ENCODE data around the gene PCYT2. TPM values are rescaled to one million over a fixed set of nuclear protein-coding genes. Genes with fewer than 3 reads are reported as not detected.

PCYT2 gene
- total and polyA plus RNA-seq, 9 of the 15 experiments (the other 6 are each of a cell fraction or from before 2014, with no cell fraction given), result 0.92 to 134 (median 82.5) TPM

DNA sequence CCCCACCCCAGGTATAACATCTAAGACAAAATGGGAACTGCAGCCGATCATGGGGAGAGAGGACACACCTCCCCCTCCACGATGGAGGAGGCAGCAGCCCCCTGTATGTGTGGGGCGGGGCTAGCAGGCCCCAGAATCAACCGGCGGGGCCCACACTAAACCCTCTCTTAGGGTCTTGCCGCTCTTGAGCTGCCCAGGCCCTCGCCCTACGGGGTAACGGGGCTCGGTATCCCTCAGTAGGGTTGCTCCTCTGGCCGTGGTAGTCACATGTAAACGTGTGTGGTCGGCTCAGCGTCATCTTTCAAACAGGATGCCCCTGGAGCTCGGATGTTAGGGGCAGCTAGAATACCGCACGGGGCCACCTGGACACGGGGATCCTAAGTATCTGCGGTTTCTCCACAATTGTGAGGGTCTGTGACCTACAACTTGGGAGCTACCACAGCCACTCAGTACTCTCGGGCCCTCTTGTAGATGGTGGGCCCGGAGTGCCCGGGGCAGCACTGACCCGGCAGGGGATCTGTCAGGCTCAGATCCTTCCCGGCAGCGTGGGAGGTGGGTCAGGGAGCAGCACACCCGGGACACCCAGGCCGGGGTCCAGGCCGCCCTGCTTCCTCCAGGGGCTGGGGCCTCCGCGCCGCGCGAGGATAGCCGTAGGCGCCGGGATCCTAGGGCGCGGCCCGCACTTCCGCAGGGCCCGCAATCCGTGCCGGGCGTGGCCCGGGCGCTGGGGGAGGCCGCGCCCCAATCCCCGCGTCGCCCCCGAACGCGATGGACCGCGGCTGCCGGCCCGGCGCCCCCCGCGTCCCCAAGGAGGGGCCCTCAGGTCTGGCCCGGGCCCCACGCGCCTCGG is 40.8 kb downstream of the PCYT2 start (continued):
- no peak for TF ChIP-seq PRPF4 (IDR thresholded peaks at IDR 0.05; ENCODE audit: insufficient read depth, low read depth, low read length, poor library complexity, severe bottlenecking)
- TF ChIP-seq SPI1 (IDR thresholded peaks at IDR 0.05; ENCODE audit: borderline replicate concordance, low read depth, low read length), result peak; percentile 41; the same call in 1 of the 2 replicates
- TF ChIP-seq STAT5B (CRISPR knock-in tag; IDR thresholded peaks at IDR 0.05), result no peak
- TF ChIP-seq, protein P1, sequence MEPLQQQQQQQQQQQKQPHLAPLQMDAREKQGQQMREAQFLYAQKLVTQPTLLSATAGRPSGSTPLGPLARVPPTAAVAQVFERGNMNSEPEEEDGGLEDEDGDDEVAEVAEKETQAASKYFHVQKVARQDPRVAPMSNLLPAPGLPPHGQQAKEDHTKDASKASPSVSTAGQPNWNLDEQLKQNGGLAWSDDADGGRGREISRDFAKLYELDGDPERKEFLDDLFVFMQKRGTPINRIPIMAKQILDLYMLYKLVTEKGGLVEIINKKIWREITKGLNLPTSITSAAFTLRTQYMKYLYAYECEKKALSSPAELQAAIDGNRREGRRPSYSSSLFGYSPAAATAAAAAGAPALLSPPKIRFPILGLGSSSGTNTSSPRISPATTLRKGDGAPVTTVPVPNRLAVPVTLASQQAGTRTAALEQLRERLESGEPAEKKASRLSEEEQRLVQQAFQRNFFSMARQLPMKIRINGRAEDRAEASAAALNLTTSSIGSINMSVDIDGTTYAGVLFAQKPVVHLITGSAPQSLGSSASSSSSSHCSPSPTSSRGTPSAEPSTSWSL (CRISPR knock-in tag; IDR thresholded peaks at IDR 0.05; ENCODE audit: borderline replicate concordance), result no peak
- TF ChIP-seq KLF1 (tag; IDR thresholded peaks at IDR 0.05), result peak; percentile 62; the same call in 1 of the 2 replicates
- no peak for TF ChIP-seq ZNF121 (CRISPR knock-in tag; conservative IDR thresholded peaks at IDR 0.05)
- no peak for TF ChIP-seq ZFP1 (CRISPR knock-in tag; IDR thresholded peaks at IDR 0.05)
- no peak for TF ChIP-seq CSDE1 (IDR thresholded peaks at IDR 0.05)
- TF ChIP-seq, protein P2, sequence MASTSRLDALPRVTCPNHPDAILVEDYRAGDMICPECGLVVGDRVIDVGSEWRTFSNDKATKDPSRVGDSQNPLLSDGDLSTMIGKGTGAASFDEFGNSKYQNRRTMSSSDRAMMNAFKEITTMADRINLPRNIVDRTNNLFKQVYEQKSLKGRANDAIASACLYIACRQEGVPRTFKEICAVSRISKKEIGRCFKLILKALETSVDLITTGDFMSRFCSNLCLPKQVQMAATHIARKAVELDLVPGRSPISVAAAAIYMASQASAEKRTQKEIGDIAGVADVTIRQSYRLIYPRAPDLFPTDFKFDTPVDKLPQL (IDR thresholded peaks at IDR 0.05; ENCODE audit: extremely low read depth, insufficient read length), result no peak
- no peak for TF ChIP-seq YBX1 (IDR thresholded peaks at IDR 0.05)
- no peak for TF ChIP-seq KLF6 (CRISPR knock-in tag; IDR thresholded peaks at IDR 0.05; ENCODE audit: borderline replicate concordance)
- TF ChIP-seq, protein P3, sequence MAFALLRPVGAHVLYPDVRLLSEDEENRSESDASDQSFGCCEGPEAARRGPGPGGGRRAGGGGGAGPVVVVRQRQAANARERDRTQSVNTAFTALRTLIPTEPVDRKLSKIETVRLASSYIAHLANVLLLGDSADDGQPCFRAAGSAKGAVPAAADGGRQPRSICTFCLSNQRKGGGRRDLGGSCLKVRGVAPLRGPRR (CRISPR knock-in tag; IDR thresholded peaks at IDR 0.05), result no peak
- TF ChIP-seq, protein P4, sequence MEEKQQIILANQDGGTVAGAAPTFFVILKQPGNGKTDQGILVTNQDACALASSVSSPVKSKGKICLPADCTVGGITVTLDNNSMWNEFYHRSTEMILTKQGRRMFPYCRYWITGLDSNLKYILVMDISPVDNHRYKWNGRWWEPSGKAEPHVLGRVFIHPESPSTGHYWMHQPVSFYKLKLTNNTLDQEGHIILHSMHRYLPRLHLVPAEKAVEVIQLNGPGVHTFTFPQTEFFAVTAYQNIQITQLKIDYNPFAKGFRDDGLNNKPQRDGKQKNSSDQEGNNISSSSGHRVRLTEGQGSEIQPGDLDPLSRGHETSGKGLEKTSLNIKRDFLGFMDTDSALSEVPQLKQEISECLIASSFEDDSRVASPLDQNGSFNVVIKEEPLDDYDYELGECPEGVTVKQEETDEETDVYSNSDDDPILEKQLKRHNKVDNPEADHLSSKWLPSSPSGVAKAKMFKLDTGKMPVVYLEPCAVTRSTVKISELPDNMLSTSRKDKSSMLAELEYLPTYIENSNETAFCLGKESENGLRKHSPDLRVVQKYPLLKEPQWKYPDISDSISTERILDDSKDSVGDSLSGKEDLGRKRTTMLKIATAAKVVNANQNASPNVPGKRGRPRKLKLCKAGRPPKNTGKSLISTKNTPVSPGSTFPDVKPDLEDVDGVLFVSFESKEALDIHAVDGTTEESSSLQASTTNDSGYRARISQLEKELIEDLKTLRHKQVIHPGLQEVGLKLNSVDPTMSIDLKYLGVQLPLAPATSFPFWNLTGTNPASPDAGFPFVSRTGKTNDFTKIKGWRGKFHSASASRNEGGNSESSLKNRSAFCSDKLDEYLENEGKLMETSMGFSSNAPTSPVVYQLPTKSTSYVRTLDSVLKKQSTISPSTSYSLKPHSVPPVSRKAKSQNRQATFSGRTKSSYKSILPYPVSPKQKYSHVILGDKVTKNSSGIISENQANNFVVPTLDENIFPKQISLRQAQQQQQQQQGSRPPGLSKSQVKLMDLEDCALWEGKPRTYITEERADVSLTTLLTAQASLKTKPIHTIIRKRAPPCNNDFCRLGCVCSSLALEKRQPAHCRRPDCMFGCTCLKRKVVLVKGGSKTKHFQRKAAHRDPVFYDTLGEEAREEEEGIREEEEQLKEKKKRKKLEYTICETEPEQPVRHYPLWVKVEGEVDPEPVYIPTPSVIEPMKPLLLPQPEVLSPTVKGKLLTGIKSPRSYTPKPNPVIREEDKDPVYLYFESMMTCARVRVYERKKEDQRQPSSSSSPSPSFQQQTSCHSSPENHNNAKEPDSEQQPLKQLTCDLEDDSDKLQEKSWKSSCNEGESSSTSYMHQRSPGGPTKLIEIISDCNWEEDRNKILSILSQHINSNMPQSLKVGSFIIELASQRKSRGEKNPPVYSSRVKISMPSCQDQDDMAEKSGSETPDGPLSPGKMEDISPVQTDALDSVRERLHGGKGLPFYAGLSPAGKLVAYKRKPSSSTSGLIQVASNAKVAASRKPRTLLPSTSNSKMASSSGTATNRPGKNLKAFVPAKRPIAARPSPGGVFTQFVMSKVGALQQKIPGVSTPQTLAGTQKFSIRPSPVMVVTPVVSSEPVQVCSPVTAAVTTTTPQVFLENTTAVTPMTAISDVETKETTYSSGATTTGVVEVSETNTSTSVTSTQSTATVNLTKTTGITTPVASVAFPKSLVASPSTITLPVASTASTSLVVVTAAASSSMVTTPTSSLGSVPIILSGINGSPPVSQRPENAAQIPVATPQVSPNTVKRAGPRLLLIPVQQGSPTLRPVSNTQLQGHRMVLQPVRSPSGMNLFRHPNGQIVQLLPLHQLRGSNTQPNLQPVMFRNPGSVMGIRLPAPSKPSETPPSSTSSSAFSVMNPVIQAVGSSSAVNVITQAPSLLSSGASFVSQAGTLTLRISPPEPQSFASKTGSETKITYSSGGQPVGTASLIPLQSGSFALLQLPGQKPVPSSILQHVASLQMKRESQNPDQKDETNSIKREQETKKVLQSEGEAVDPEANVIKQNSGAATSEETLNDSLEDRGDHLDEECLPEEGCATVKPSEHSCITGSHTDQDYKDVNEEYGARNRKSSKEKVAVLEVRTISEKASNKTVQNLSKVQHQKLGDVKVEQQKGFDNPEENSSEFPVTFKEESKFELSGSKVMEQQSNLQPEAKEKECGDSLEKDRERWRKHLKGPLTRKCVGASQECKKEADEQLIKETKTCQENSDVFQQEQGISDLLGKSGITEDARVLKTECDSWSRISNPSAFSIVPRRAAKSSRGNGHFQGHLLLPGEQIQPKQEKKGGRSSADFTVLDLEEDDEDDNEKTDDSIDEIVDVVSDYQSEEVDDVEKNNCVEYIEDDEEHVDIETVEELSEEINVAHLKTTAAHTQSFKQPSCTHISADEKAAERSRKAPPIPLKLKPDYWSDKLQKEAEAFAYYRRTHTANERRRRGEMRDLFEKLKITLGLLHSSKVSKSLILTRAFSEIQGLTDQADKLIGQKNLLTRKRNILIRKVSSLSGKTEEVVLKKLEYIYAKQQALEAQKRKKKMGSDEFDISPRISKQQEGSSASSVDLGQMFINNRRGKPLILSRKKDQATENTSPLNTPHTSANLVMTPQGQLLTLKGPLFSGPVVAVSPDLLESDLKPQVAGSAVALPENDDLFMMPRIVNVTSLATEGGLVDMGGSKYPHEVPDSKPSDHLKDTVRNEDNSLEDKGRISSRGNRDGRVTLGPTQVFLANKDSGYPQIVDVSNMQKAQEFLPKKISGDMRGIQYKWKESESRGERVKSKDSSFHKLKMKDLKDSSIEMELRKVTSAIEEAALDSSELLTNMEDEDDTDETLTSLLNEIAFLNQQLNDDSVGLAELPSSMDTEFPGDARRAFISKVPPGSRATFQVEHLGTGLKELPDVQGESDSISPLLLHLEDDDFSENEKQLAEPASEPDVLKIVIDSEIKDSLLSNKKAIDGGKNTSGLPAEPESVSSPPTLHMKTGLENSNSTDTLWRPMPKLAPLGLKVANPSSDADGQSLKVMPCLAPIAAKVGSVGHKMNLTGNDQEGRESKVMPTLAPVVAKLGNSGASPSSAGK (IDR thresholded peaks at IDR 0.05), result no peak
